Measurements from ENCODE around the gene BAZ1B. TPM values are rescaled to one million over a fixed set of nuclear protein-coding genes. Genes with fewer than 3 reads are reported as not detected.

Gene BAZ1B
- total and polyA plus RNA-seq, 2 of the 4 experiments (the other 2 are of a cell fraction): 20.2 to 45.0 TPM

Small RNAs within 50 kb of the gene (microRNA-seq; reads per million reads assigned to microRNA genes)
- gene RF00019 (ENCODE audit: insufficient read depth, insufficient read length): not detected
- not detected for gene RNU6-1198P (ENCODE audit: insufficient read depth, insufficient read length)

Small RNAs within 50 kb of the gene (small RNA-seq; reads per million reads assigned to genes)
- gene RF00019: 0 reads per million in 5 experiments
- gene RNU6-1198P: 0 reads per million in 5 experiments

Other genes with a start within 250 kb of the BAZ1B start
- 10.0 and 11.4 TPM in 2 replicates for gene NSUN5, start 213.5 kb downstream of the BAZ1B start, total RNA-seq (2012; rRNA removed)
- gene NSUN5, start 213.5 kb downstream of the BAZ1B start, polyA plus RNA-seq (2012; rRNA removed): 17.7 and 21.0 TPM in 2 replicates
- gene TRIM50, start 194.2 kb downstream of the BAZ1B start, total RNA-seq (2012; rRNA removed): not detected in 2 replicates
- gene TRIM50, start 194.2 kb downstream of the BAZ1B start, polyA plus RNA-seq (2012; rRNA removed): not detected in 2 replicates
- not detected in 2 replicates for gene FKBP6, start 194.1 kb downstream of the BAZ1B start, total RNA-seq (2012; rRNA removed)
- gene FKBP6, start 194.1 kb downstream of the BAZ1B start, polyA plus RNA-seq (2012; rRNA removed): not detected in 2 replicates
- 0.72 and 0.83 TPM in 2 replicates for gene FZD9, start 88.5 kb downstream of the BAZ1B start, total RNA-seq (2012; rRNA removed)
- 1.6 and 1.8 TPM in 2 replicates for gene FZD9, start 88.5 kb downstream of the BAZ1B start, polyA plus RNA-seq (2012; rRNA removed)
- gene BCL7B, start 35.4 kb upstream of the BAZ1B start, total RNA-seq (2012; rRNA removed): 6.1 and 7.2 TPM in 2 replicates
- gene BCL7B, start 35.4 kb upstream of the BAZ1B start, polyA plus RNA-seq (2012; rRNA removed): 51.3 and 62.6 TPM in 2 replicates
- 81.7 and 94.1 TPM in 2 replicates for gene TBL2, start 56.3 kb upstream of the BAZ1B start, total RNA-seq (2012; rRNA removed)
- gene TBL2, start 56.3 kb upstream of the BAZ1B start, polyA plus RNA-seq (2012; rRNA removed): 61.8 and 72.6 TPM in 2 replicates
- gene MLXIPL, start 102.2 kb upstream of the BAZ1B start, total RNA-seq (2012; rRNA removed): not detected in 2 replicates
- gene MLXIPL, start 102.2 kb upstream of the BAZ1B start, polyA plus RNA-seq (2012; rRNA removed): not detected in 2 replicates
- gene VPS37D, start 145.5 kb upstream of the BAZ1B start, total RNA-seq (2012; rRNA removed): 2.3 and 2.8 TPM in 2 replicates
- gene VPS37D, start 145.5 kb upstream of the BAZ1B start, polyA plus RNA-seq (2012; rRNA removed): 3.1 and 4.8 TPM in 2 replicates
- gene DNAJC30, start 161.2 kb upstream of the BAZ1B start, total RNA-seq (2012; rRNA removed): 1.6 and 1.7 TPM in 2 replicates
- gene DNAJC30, start 161.2 kb upstream of the BAZ1B start, polyA plus RNA-seq (2012; rRNA removed): 9.0 and 10.6 TPM in 2 replicates
- gene BUD23, start 161.3 kb upstream of the BAZ1B start, total RNA-seq (2012; rRNA removed): 35.7 and 40.8 TPM in 2 replicates
- gene BUD23, start 161.3 kb upstream of the BAZ1B start, polyA plus RNA-seq (2012; rRNA removed): 65.2 and 72.2 TPM in 2 replicates
- gene STX1A, start 197.4 kb upstream of the BAZ1B start, total RNA-seq (2012; rRNA removed): 9.3 and 10.0 TPM in 2 replicates
- gene STX1A, start 197.4 kb upstream of the BAZ1B start, polyA plus RNA-seq (2012; rRNA removed): 22.0 and 22.6 TPM in 2 replicates
- gene ABHD11, start 216.5 kb upstream of the BAZ1B start, total RNA-seq (2012; rRNA removed): 13.4 and 14.2 TPM in 2 replicates
- 19.9 and 22.6 TPM in 2 replicates for gene ABHD11, start 216.5 kb upstream of the BAZ1B start, polyA plus RNA-seq (2012; rRNA removed)
- 0.18 TPM in 1 of 2 replicates, not detected in the other for gene CLDN3, start 248.0 kb upstream of the BAZ1B start, total RNA-seq (2012; rRNA removed)
- gene CLDN3, start 248.0 kb upstream of the BAZ1B start, polyA plus RNA-seq (2012; rRNA removed): 0.12 and 0.16 TPM in 2 replicates